ENCODE data around the gene IL12RB1. TPM values are rescaled to one million over a fixed set of nuclear protein-coding genes. Genes with fewer than 3 reads are reported as not detected.

IL12RB1 gene
- total RNA-seq, 4 donors from 2014 or later, result 0.30 to 0.87 TPM; not detected in 2

GRCh38 chr19:18100710-18101109 lies 14.0 kb upstream of the IL12RB1 start:
- H3K4me3 ChIP-seq, result no peak overlapping the region
- no peaks in the 10 kb centered on the region for H3K36me3 ChIP-seq
- H3K9me3 ChIP-seq, result no peaks in the 10 kb centered on the region
- H3K27ac ChIP-seq, result no peak overlapping the region
- DNase-seq (ENCODE audit: low spot score in 2 of 2), result no peak
- peaks cover 26% of the 10 kb centered on the region for H3K27me3 ChIP-seq
- TF ChIP-seq EP300 (IDR thresholded peaks at IDR 0.05), result no peak
- no peak for TF ChIP-seq POLR2A (IDR thresholded peaks at IDR 0.05)
- no peak for TF ChIP-seq CTCF (IDR thresholded peaks at IDR 0.05)
- TF ChIP-seq POLR2AphosphoS5 (IDR thresholded peaks at IDR 0.05), result no peak
- 64% methylated on average over 18 of the region's 18 CpGs for WGBS
- peaks cover 29% of the 10 kb centered on the region for H3K4me1 ChIP-seq

GRCh38 chr19:18099623-18099995 lies 12.9 kb upstream of the IL12RB1 start:
- no peak overlapping the region for H3K4me3 ChIP-seq

GRCh38 chr19:18098891-18099622 lies 12.3 kb upstream of the IL12RB1 start:
- DNase-seq (ENCODE audit: low spot score in 2 of 2), result no peak
- peaks cover 21% of the 10 kb centered on the region for H3K4me1 ChIP-seq
- H3K4me3 ChIP-seq, result peak overlapping the region; percentile 13

More at GRCh38 chr19:18099623-18099995, 12.9 kb upstream of the IL12RB1 start:
- no peaks in the 10 kb centered on the region for H3K9me3 ChIP-seq
- peaks cover 26% of the 10 kb centered on the region for H3K4me1 ChIP-seq
- 74% methylated on average over 8 of the region's 8 CpGs for WGBS
- no peaks in the 10 kb centered on the region for H3K36me3 ChIP-seq
- TF ChIP-seq POLR2AphosphoS5 (IDR thresholded peaks at IDR 0.05) (no peak), EP300 (IDR thresholded peaks at IDR 0.05) (no peak), POLR2A (IDR thresholded peaks at IDR 0.05) (no peak), CTCF (IDR thresholded peaks at IDR 0.05) (no peak)
- peaks cover 26% of the 10 kb centered on the region for H3K27me3 ChIP-seq
- H3K27ac ChIP-seq, result no peak overlapping the region
- DNase-seq (ENCODE audit: low spot score in 2 of 2), result no peak

GRCh38 chr19:18097993-18098890 lies 11.5 kb upstream of the IL12RB1 start:
- no peaks in the 10 kb centered on the region for H3K9me3 ChIP-seq
- H3K27me3 ChIP-seq, result peaks cover 26% of the 10 kb centered on the region
- no peak for DNase-seq (ENCODE audit: low spot score in 2 of 2)
- WGBS, result 29% methylated on average over 19 of the region's 22 CpGs
- H3K27ac ChIP-seq, result no peak overlapping the region
- TF ChIP-seq POLR2A (IDR thresholded peaks at IDR 0.05), result no peak
- no peak for TF ChIP-seq EP300 (IDR thresholded peaks at IDR 0.05)
- no peak for TF ChIP-seq POLR2AphosphoS5 (IDR thresholded peaks at IDR 0.05)
- no peak for TF ChIP-seq CTCF (IDR thresholded peaks at IDR 0.05)
- no peaks in the 10 kb centered on the region for H3K36me3 ChIP-seq
- peaks cover 20% of the 10 kb centered on the region for H3K4me1 ChIP-seq
- peak overlapping the region; percentile 47 for H3K4me3 ChIP-seq

More at GRCh38 chr19:18098891-18099622, 12.3 kb upstream of the IL12RB1 start:
- Histone ChIP-seq H3K36me3 (no peaks in the 10 kb centered on the region), H3K27me3 (peaks cover 26% of the 10 kb centered on the region), H3K27ac (no peak overlapping the region), H3K9me3 (no peaks in the 10 kb centered on the region)
- 7% methylated on average over 28 of the region's 34 CpGs for WGBS
- no peak for TF ChIP-seq POLR2AphosphoS5 (IDR thresholded peaks at IDR 0.05)
- TF ChIP-seq CTCF (IDR thresholded peaks at IDR 0.05), result no peak
